Measurements from ENCODE around the gene EIF2AK3. TPM values are rescaled to one million over a fixed set of nuclear protein-coding genes. Genes with fewer than 3 reads are reported as not detected.

EIF2AK3 gene
- total and polyA plus RNA-seq, 8 donors = 4.8 to 92.3 (median 40.5) TPM

DNA sequence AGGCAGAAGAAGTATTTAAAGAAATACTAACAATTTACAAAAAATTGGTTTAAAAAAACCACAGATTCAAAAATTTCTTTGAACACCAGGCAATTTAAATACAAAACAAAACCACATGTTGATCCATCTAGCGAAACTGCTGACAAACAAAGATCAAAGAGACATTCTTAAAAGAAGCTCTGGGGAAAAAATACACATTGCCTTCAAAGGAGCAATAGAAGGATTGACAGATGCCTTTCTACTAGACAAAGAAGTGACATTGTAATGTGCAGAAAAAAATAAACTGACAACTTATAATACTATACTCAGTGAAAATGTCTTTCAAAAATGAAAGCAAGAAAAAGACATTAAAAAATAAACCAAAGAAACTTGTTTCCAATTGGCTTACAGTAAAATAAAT lies 12.6 kb upstream of the EIF2AK3 start:
- intact Hi-C loops (cut with DNase I; ENCODE audit: low total_unique reads) = no loop called here
- Histone ChIP-seq H3K9me3 (peaks cover 0 to 4% (median 0%) of the 10 kb centered on the region in 4 donors), H3K4me1 (no peaks in the 10 kb centered on the region), H3K27me3 (no peaks in the 10 kb centered on the region), H3K36me3 (no peaks in the 10 kb centered on the region), H3K27ac (no peak overlapping the region), H3K4me3 (no peak overlapping the region)
- no peak for TF ChIP-seq EP300 (IDR thresholded peaks at IDR 0.05)
- no peak for DNase-seq
- 65 to 81% (median 74%) methylated on average over 1 of the region's 1 CpG for WGBS, 5 donors

DNA sequence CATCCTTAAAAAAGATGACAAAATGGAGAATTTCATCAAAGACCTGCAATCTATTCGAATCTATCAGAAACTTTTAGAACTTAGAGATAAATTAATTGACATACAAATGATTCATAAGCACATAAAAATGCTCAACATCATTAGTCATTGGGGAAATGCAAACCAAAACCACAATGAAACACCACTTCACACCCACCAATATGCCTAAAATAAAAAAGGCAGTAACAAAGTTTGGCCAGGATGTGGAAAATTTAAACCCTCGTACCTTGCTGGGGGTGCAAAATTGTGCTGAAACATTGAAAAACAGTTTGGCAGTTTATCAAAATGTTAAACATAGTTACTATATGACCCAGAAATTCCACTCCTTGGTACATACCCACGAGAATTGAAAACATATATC lies 11.5 kb upstream of the EIF2AK3 start:
- DNase-seq = no peak
- Histone ChIP-seq H3K36me3 (no peaks in the 10 kb centered on the region), H3K27me3 (no peaks in the 10 kb centered on the region), H3K4me3 (no peak overlapping the region), H3K4me1 (no peaks in the 10 kb centered on the region), H3K9me3 (peaks cover 0 to 4% (median 0%) of the 10 kb centered on the region in 4 donors), H3K27ac (no peak overlapping the region)
- WGBS, 5 donors = 67 to 74% (median 70%) methylated on average over 3 of the region's 3 CpGs
- intact Hi-C loops (cut with DNase I; ENCODE audit: low total_unique reads) = no loop called here
- TF ChIP-seq, protein P1, sequence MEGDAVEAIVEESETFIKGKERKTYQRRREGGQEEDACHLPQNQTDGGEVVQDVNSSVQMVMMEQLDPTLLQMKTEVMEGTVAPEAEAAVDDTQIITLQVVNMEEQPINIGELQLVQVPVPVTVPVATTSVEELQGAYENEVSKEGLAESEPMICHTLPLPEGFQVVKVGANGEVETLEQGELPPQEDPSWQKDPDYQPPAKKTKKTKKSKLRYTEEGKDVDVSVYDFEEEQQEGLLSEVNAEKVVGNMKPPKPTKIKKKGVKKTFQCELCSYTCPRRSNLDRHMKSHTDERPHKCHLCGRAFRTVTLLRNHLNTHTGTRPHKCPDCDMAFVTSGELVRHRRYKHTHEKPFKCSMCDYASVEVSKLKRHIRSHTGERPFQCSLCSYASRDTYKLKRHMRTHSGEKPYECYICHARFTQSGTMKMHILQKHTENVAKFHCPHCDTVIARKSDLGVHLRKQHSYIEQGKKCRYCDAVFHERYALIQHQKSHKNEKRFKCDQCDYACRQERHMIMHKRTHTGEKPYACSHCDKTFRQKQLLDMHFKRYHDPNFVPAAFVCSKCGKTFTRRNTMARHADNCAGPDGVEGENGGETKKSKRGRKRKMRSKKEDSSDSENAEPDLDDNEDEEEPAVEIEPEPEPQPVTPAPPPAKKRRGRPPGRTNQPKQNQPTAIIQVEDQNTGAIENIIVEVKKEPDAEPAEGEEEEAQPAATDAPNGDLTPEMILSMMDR (IDR thresholded peaks at IDR 0.05) = no peak
- TF ChIP-seq POLR2AphosphoS5 (IDR thresholded peaks at IDR 0.05) (no peak), EP300 (IDR thresholded peaks at IDR 0.05) (no peak), POLR2A (IDR thresholded peaks at IDR 0.05) (no peak)

DNA sequence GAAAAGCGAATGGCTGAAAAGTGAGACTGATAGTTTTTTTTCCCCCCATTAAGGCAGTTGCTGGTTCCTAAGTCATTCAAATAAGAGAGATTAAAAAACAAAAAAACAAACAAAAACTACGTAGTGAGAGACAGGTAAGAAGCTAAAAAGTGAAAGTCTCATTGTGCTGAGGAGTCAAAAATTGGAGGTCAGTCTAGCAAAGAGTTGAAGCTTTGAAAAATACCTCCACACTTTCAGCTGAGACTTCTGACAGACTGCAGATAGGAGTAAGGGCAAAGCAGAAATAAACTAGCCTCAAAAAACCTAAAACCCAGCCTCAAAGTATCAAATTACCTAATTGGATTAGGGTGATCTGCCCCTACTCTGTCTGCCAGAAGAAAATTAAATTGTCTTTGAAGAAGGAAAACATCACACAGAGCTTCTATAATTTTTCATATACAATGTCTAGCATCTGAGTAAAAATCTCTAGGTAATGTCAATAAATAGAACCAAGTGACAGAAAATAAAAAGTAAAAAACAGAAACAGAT lies 10.9 kb upstream of the EIF2AK3 start:
- WGBS, 5 donors = 40 to 72% (median 64%) methylated on average over 2 of the region's 2 CpGs
- intact Hi-C loops (cut with DNase I; ENCODE audit: low total_unique reads) = no loop called here
- no peaks in the 10 kb centered on the region for H3K36me3 ChIP-seq
- H3K27ac ChIP-seq = no peak overlapping the region
- no peak overlapping the region for H3K4me3 ChIP-seq
- no peaks in the 10 kb centered on the region for H3K27me3 ChIP-seq
- H3K4me1 ChIP-seq = no peaks in the 10 kb centered on the region
- peaks cover 0 to 4% (median 0%) of the 10 kb centered on the region in 4 donors for H3K9me3 ChIP-seq
- TF ChIP-seq POLR2A (IDR thresholded peaks at IDR 0.05) = no peak
- TF ChIP-seq, protein P1 (IDR thresholded peaks at IDR 0.05) = no peak
- TF ChIP-seq EP300 (IDR thresholded peaks at IDR 0.05) = no peak
- no peak for TF ChIP-seq POLR2AphosphoS5 (IDR thresholded peaks at IDR 0.05)
- no peak for DNase-seq

DNA sequence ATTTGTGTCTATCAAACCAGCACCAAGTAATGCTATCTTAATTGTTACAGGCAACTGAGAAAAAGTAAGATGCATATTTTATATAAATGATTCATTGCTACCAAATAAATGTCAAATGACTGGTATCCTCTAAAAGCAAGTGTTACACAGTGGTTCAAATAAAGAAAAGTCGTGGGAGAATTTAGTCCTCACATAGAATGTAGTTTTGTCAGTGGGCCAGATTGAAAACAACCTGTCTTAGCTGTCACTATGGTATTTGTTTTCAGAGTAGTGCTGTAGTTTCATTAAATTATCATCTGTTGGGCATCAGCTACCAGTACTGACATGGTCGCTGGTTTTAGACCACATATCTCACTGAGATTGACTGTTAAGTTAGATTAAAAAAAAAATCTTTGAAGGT lies 10.2 kb upstream of the EIF2AK3 start:
- 58 to 66% (median 65%) methylated on average over 2 of the region's 2 CpGs for WGBS, 5 donors
- Histone ChIP-seq H3K36me3 (no peaks in the 10 kb centered on the region), H3K27ac (no peak overlapping the region), H3K4me1 (no peaks in the 10 kb centered on the region), H3K27me3 (no peaks in the 10 kb centered on the region), H3K9me3 (peaks cover 0 to 4% (median 0%) of the 10 kb centered on the region in 4 donors), H3K4me3 (no peak overlapping the region)
- intact Hi-C loops (cut with DNase I; ENCODE audit: low total_unique reads) = no loop called here
- DNase-seq = no peak
- TF ChIP-seq POLR2A (IDR thresholded peaks at IDR 0.05) (no peak), EP300 (IDR thresholded peaks at IDR 0.05) (no peak), POLR2AphosphoS5 (IDR thresholded peaks at IDR 0.05) (no peak)
- TF ChIP-seq, protein P1 (IDR thresholded peaks at IDR 0.05) = no peak

DNA sequence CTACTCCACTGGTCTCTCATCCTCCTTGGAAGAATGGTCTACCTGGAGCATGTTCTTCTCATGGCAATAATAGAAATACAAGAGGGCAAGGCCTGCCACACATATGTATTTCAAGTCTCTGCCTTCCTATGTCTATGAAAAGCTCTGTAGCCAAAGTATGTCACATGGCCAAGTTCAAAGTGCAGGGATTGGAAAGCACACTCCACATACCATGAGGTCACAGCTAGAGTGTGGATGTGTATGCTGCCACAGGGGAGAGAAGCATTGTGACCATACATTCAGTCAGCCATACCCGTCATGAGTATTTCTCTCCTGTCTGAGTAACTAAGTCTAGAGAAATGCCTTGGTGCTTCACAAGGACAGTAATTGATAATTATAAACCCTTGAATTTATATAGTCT lies 8.8 kb upstream of the EIF2AK3 start:
- no peak overlapping the region for H3K27ac ChIP-seq
- H3K36me3 ChIP-seq = no peaks in the 10 kb centered on the region
- H3K9me3 ChIP-seq = peaks cover 0 to 4% (median 0%) of the 10 kb centered on the region in 4 donors
- H3K27me3 ChIP-seq = no peaks in the 10 kb centered on the region
- intact Hi-C loops (cut with DNase I; ENCODE audit: low total_unique reads) = no loop called here
- no peak for TF ChIP-seq EP300 (IDR thresholded peaks at IDR 0.05)
- no peak for TF ChIP-seq POLR2A (IDR thresholded peaks at IDR 0.05)
- TF ChIP-seq POLR2AphosphoS5 (IDR thresholded peaks at IDR 0.05) = no peak
- TF ChIP-seq, protein P1 (IDR thresholded peaks at IDR 0.05) = no peak
- no peak overlapping the region for H3K4me3 ChIP-seq
- H3K4me1 ChIP-seq = no peaks in the 10 kb centered on the region
- no peak for DNase-seq
- 84 to 100% (median 96%) methylated on average over 1 of the region's 1 CpG for WGBS, 5 donors

Measured in stomach (tissue), 9 donors.